Measurements from ENCODE around the gene MT1G.

The MT1G gene

GRCh38 chr16:56681939-56682702 lies 14.3 kb upstream of the MT1G start, which contains the start of gene MT1X:
Gene MT1X, plus strand, starts transcription at chr16:56682470. Its CDS starts 71 bp downstream, at chr16:56682541.
- DNase-seq (ENCODE audit: low read depth in 1 of 2, low spot score in 1 of 2), result peak; percentile 81 to 88
- Histone ChIP-seq H3K27ac (replicated peaks) (peak within 1 kb of the TSS; percentile 52), H3K27me3 (ENCODE audit: insufficient read depth, poor library complexity, severe bottlenecking) (no peaks in the 10 kb centered on the region), H3K4me3 (replicated peaks; ENCODE audit: insufficient read depth, low read length) (peak within 1 kb of the TSS; percentile 55)
- TF ChIP-seq POLR2AphosphoS5 (IDR thresholded peaks at IDR 0.05; ENCODE audit: low read depth), result peak; percentile 70
- no peak for TF ChIP-seq SPI1 (IDR thresholded peaks at IDR 0.05; ENCODE audit: borderline replicate concordance, low read depth)
- TF ChIP-seq GABPA (IDR thresholded peaks at IDR 0.05; ENCODE audit: low read depth), result no peak
- peak; percentile 50 for TF ChIP-seq REST (IDR thresholded peaks at IDR 0.05; ENCODE audit: insufficient replicate concordance, low read depth)
- TF ChIP-seq CTCF (IDR thresholded peaks at IDR 0.05; ENCODE audit: insufficient read depth, low read length), result no peak

- TF ChIP-seq GABPA (IDR thresholded peaks at IDR 0.05; ENCODE audit: low read depth), result no peak
- TF ChIP-seq CTCF (IDR thresholded peaks at IDR 0.05; ENCODE audit: insufficient read depth, low read length), result no peak
- DNase-seq (ENCODE audit: low read depth in 1 of 2, low spot score in 1 of 2), result peak; percentile 75 to 80
- Histone ChIP-seq H3K4me3 (replicated peaks; ENCODE audit: insufficient read depth, low read length) (no peak overlapping the region), H3K27ac (replicated peaks) (peak overlapping the region; percentile 61), H3K27me3 (ENCODE audit: insufficient read depth, poor library complexity, severe bottlenecking) (peaks cover 8% of the 10 kb centered on the region)
Measured at GRCh38 chr16:56679818-56680217, 12.0 kb upstream of the MT1G start.

DNA sequence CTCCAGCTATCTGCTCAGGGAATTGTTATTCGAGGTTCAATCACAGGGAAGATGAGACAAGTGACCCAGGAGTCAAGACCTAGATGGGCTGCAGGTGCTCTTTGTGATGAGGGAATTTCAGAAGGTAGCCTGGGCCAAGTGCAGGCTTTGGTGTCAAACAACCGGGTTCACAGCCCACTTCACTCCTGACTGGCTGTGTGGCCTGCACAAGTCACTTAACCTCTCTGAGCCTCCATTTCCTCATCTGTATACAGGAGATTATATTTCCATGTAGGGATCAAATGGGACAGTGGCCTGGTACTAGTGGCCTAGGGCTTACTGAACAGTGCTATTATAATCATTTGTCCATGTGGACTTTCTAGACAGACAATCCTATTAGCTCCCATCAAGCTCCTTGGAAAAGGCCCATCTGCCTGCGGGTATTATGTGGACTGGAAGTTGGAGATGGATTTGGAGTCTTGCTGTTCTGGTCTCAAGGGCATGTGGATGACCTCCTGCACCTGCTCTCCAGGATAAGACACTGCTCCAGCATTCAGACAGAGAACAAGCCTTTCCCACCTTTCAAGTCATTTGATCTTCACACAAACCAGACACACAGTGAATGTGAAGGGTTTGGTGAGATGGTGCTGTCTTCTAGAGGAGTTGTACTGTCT lies 11.3 kb upstream of the MT1G start:
- TF ChIP-seq REST (IDR thresholded peaks at IDR 0.05; ENCODE audit: insufficient replicate concordance, low read depth) (no peak), SPI1 (IDR thresholded peaks at IDR 0.05; ENCODE audit: borderline replicate concordance, low read depth) (no peak), GABPA (IDR thresholded peaks at IDR 0.05; ENCODE audit: low read depth) (no peak), CTCF (IDR thresholded peaks at IDR 0.05; ENCODE audit: insufficient read depth, low read length) (no peak), POLR2AphosphoS5 (IDR thresholded peaks at IDR 0.05; ENCODE audit: low read depth) (no peak)
- Histone ChIP-seq H3K27me3 (ENCODE audit: insufficient read depth, poor library complexity, severe bottlenecking) (peaks cover 8% of the 10 kb centered on the region), H3K4me3 (replicated peaks; ENCODE audit: insufficient read depth, low read length) (no peak overlapping the region), H3K27ac (replicated peaks) (peak overlapping the region; percentile 61)
- no peak for DNase-seq (ENCODE audit: low read depth in 1 of 2, low spot score in 1 of 2)

All from HL-60 (cell line).